ENCODE results near the gene ABHD13.

GRCh38 chr13:108227651-108228272 is 9.6 kb downstream of the ABHD13 start:
- peak; percentile 94 for TF ChIP-seq CTCF (conservative IDR thresholded peaks at IDR 0.05)
- TF ChIP-seq EZH2 (IDR thresholded peaks at IDR 0.05; ENCODE audit: low read depth) = no peak

All from PC-9 (cell line).